SIG-M5 treated with dmso at 0.1 percent for 504 hours (cell line): Measurements from ENCODE around the gene ANAPC5.

Source experiments
- DNase-seq: peaks from one replicate; lab custom pipeline; 2025; ENCODE audit not compliant: unreplicated experiment; lab: John Stamatoyannopoulos, UW

Gene ANAPC5

DNA sequence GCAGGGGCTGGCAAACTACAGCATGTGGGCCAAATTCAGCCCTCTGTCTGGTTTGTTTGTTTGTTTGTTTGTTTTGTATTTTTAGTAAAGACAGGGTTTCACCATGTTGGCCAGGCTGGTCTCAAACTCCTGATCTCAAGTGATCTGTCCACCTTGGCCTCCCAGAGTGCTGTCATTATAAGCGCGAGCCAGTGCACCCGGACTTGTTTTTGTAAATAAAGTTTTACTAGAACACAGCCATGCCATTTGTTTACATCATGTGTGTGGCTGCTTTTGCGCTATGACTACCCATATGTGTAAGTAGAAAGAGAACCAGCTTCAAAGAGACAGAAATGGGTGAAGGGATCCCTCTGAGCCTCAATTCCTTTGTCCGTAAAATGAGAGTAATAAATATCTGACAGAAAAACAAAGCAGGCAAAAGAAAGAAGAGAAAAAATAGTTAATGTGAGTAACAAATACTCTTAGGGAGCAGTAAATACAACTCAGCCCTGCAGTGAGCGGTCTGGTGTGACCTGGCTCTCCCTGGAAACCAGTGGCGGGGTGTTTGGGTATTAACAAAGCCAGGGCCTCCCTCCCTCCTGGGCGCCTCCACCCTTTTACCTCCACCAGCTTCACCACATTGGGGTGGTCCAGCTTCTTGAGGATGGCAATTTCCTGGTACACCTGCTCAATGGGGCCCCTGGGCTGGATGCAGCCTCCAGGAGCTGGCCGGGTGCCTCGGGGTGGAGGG lies 88.8 kb downstream of the ANAPC5 start:
- DNase-seq = no peak

GRCh38 chr12:121261398-121261797 lies 90.8 kb downstream of the ANAPC5 start:
- DNase-seq = no peak

GRCh38 chr12:121260091-121260490 lies 92.1 kb downstream of the ANAPC5 start:
- no peak for DNase-seq

DNA sequence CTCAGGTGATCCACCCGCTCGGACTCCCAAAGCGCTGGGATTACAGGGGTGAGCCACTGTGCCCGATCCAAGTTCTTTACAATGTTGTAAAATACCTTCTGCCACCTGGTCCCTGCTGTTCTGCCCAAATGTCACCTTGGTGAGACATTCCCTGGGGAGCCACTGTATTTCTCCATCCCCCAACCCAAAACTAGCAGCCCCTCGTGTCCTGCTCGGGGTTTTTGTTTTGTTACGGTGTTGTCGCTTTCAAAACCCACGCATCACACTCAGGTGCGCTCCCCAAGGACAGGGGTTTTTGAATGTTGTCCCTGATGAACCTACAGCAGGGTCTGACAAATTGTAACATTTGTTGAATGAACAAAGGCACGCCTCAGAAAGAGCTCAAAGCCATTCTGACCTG lies 93.1 kb downstream of the ANAPC5 start:
- no peak for DNase-seq
